Osteoblast (primary cell): ENCODE data around the gene TALDO1. TPM values are rescaled to one million over a fixed set of nuclear protein-coding genes. Genes with fewer than 3 reads are reported as not detected.

Experiments
- DNase-seq: peaks from one replicate; pipeline ENCODE4 v3.0.0; 2011; ENCODE audit warnings: low spot score, mixed read lengths; ENCODE audit not compliant: insufficient read length; ENCODE audit errors: missing footprints
- H2AFZ ChIP-seq: 2 replicates; pipeline ENCODE4 v1.6.0; 2011; ENCODE audit warnings: mild to moderate bottlenecking, low read length
- H3K27ac ChIP-seq: 2 replicates; pipeline ENCODE4 v1.5.1; 2011; ENCODE audit warnings: mild to moderate bottlenecking, low read depth, low read length, moderate library complexity
- H3K27me3 ChIP-seq: 2 replicates; pipeline ENCODE4 v1.6.0; 2012; ENCODE audit warnings: mild to moderate bottlenecking, control low read depth, inconsistent platforms, low read length, moderate library complexity; ENCODE audit not compliant: insufficient read depth
- H3K36me3 ChIP-seq: 2 replicates; pipeline ENCODE4 v1.5.1; 2011; ENCODE audit warnings: mild to moderate bottlenecking, low read length, control low read depth, moderate library complexity; ENCODE audit not compliant: insufficient read depth
- H3K4me1 ChIP-seq: 2 replicates; pipeline ENCODE4 v1.5.1; 2011; ENCODE audit warnings: mild to moderate bottlenecking, low read length, control low read depth, moderate library complexity; ENCODE audit not compliant: insufficient read depth
- H3K4me2 ChIP-seq: 2 replicates; pipeline ENCODE4 v1.6.0; 2011; ENCODE audit warnings: mild to moderate bottlenecking, low read length; ENCODE audit not compliant: insufficient read depth
- H3K4me3 ChIP-seq: fragments of 200-600 bp; sonication (generic); 3 replicates; pipeline ENCODE4 v1.5.1; 2012; ENCODE audit warnings: mild to moderate bottlenecking, low read length, inconsistent platforms; ENCODE audit not compliant: insufficient read depth
- H3K79me2 ChIP-seq: 2 replicates; pipeline ENCODE4 v1.6.0; 2012; ENCODE audit warnings: mild to moderate bottlenecking, low read length, control low read depth, inconsistent platforms; ENCODE audit not compliant: insufficient read depth
- H3K9me3 ChIP-seq: 2 replicates; pipeline ENCODE4 v1.5.1; 2011; ENCODE audit warnings: low read depth, low read length, control low read depth
- H4K20me1 ChIP-seq: 2 replicates; pipeline ENCODE4 v1.6.0; 2012; ENCODE audit warnings: mild to moderate bottlenecking, low read length, control low read depth; ENCODE audit not compliant: insufficient read depth
- total RNA-seq: library from RNA; depleted of rRNA; stranded (reverse); fragments of >200 nt; gene quantifications from 2 replicates; pipeline ENCODE4 v1.2.3, GENCODE V29; 2012
- TF ChIP-seq, protein P1 (sequence below): IDR thresholded peaks from 2 replicates; pipeline ENCODE4 v1.5.1; 2011; ENCODE audit warnings: mild to moderate bottlenecking, low read depth, low read length, moderate library complexity; ENCODE audit errors: extremely low read depth

TALDO1 gene
- total RNA-seq, 1 donor: 204 TPM

- H3K79me2 ChIP-seq: peaks cover 64% of the 10 kb centered on the region
- DNase-seq: peak; percentile 87
- H3K4me3 ChIP-seq: no peak overlapping the region
- peaks cover 56% of the 10 kb centered on the region for H3K36me3 ChIP-seq
- no peak overlapping the region for H2AFZ ChIP-seq
- peaks cover 66% of the 10 kb centered on the region for H4K20me1 ChIP-seq
- no peaks in the 10 kb centered on the region for H3K27me3 ChIP-seq
- no peak overlapping the region for H3K27ac ChIP-seq
- TF ChIP-seq, protein P1, sequence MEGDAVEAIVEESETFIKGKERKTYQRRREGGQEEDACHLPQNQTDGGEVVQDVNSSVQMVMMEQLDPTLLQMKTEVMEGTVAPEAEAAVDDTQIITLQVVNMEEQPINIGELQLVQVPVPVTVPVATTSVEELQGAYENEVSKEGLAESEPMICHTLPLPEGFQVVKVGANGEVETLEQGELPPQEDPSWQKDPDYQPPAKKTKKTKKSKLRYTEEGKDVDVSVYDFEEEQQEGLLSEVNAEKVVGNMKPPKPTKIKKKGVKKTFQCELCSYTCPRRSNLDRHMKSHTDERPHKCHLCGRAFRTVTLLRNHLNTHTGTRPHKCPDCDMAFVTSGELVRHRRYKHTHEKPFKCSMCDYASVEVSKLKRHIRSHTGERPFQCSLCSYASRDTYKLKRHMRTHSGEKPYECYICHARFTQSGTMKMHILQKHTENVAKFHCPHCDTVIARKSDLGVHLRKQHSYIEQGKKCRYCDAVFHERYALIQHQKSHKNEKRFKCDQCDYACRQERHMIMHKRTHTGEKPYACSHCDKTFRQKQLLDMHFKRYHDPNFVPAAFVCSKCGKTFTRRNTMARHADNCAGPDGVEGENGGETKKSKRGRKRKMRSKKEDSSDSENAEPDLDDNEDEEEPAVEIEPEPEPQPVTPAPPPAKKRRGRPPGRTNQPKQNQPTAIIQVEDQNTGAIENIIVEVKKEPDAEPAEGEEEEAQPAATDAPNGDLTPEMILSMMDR: no peak
- no peaks in the 10 kb centered on the region for H3K9me3 ChIP-seq
- H3K4me2 ChIP-seq: no peak overlapping the region
- peaks cover 20% of the 10 kb centered on the region for H3K4me1 ChIP-seq
Measured at GRCh38 chr11:770642-771616, 23.7 kb downstream of the TALDO1 start.

DNA sequence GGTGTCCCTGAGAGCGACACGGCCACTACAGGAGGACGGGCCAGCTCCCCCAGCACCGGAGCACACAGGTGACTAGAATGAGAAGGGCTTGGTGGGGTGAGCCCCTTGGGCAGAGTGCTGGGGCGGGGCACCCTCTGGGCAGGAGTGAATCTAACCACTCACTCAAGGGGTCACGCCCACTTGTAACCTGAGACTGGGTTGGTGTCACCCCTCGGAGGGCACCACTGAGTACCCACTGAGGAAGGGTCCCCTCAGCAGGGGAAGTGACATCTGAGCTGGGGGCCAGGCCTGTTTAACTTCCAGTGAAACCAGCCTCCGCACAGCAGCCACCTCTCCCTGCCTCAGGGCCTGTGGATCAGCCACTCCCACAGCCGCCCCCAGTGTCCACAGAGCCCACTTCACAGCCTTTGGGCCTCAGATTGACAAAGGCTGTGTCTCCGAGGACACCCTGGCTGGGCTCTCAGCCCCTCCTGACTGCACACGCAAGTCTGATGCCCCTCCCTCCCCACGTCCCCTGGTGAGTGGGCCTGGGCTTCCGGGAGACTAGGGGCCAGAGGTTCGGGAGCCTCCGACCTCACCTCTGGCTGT is 24.4 kb downstream of the TALDO1 start:
- H3K36me3 ChIP-seq: peaks cover 50% of the 10 kb centered on the region

GRCh38 chr11:772429-773390 is 25.4 kb downstream of the TALDO1 start:
- peak; percentile 91 for DNase-seq
- H3K9me3 ChIP-seq: no peaks in the 10 kb centered on the region
- H3K4me3 ChIP-seq: no peak overlapping the region
- H3K4me1 ChIP-seq: peaks cover 15% of the 10 kb centered on the region
- no peak overlapping the region for H3K4me2 ChIP-seq
- peaks cover 73% of the 10 kb centered on the region for H3K79me2 ChIP-seq
- TF ChIP-seq, protein P1: no peak
- no peaks in the 10 kb centered on the region for H3K27me3 ChIP-seq
- H4K20me1 ChIP-seq: peaks cover 55% of the 10 kb centered on the region
- H3K27ac ChIP-seq: no peak overlapping the region
- H2AFZ ChIP-seq: no peak overlapping the region
- peaks cover 42% of the 10 kb centered on the region for H3K36me3 ChIP-seq

More for the DNA sequence above, 24.4 kb downstream of the TALDO1 start:
- Histone ChIP-seq H3K4me1 (peaks cover 20% of the 10 kb centered on the region), H3K27ac (no peak overlapping the region), H4K20me1 (peaks cover 65% of the 10 kb centered on the region), H3K4me2 (no peak overlapping the region), H2AFZ (no peak overlapping the region), H3K9me3 (no peaks in the 10 kb centered on the region), H3K27me3 (no peaks in the 10 kb centered on the region), H3K79me2 (peaks cover 72% of the 10 kb centered on the region), H3K4me3 (no peak overlapping the region)
- peak; percentile 84 for DNase-seq
- TF ChIP-seq, protein P1: no peak
